Colonic mucosa (tissue), 4 donors: ENCODE results near the gene ITPRIPL2. TPM values are rescaled to one million over a fixed set of nuclear protein-coding genes. Genes with fewer than 3 reads are reported as not detected.
A peak's percentile ranks its signal among the peaks of the same experiment; 100 is the strongest.

Source experiments
- DNase-seq: peaks from one replicate; pipeline ENCODE4 v3.0.0-alpha.2; 2020
- H3K27ac ChIP-seq: fragments of 200-600 bp; one replicate; pipeline ENCODE4 v1.8.0; 2021
- H3K27me3 ChIP-seq: fragments of 200-600 bp; one replicate; pipeline ENCODE4 v1.8.0; 2021
- H3K36me3 ChIP-seq: fragments of 200-600 bp; one replicate; pipeline ENCODE4 v1.8.0; 2021
- H3K4me1 ChIP-seq: fragments of 200-600 bp; one replicate; pipeline ENCODE4 v1.8.0; 2021; ENCODE audit warnings: mild to moderate bottlenecking
- H3K4me3 ChIP-seq: fragments of 200-600 bp; one replicate; pipeline ENCODE4 v1.8.0; 2021
- H3K9ac ChIP-seq, 2 donors: one replicate each; pipeline ENCODE4 v1.7.0; 2013; ENCODE audit warnings: control low read depth in 2 of 2, low read depth in 2 of 2, low read length in 2 of 2
- H3K9me3 ChIP-seq: fragments of 200-600 bp; one replicate; pipeline ENCODE4 v1.8.0; 2021
- intact Hi-C: fragments of 100-400 bp; cut with DNase I; formaldehyde crosslinking; loops from one replicate; pipeline ENCODE4 v1.14.1; 2022
- total RNA-seq, 2 donors: library from RNA; stranded (reverse); fragmentation: NEBNext Ultra II Directional in 1 of 2; extraction: Animal tissue kit (Norgen Biotek cat#: 25700) in 1 of 2; gene quantifications; one replicate each; pipeline ENCODE4 v1.2.1, GENCODE V29; 2021
- TF ChIP-seq, protein P1 (sequence below): fragments of 200-600 bp; IDR thresholded peaks from one replicate; pipeline ENCODE4 v1.8.0; 2022; ENCODE audit warnings: antibody characterized with exemption, mild to moderate bottlenecking
- donor health status: healthy.
- donor health status: DM: no; HTN: no; CAD: no.
- donor health status: DM: no; HTN: no; CAD: no.

ITPRIPL2 gene
- total RNA-seq, 2 donors from 2014 or later: 34.9 to 36.2 TPM

DNA sequence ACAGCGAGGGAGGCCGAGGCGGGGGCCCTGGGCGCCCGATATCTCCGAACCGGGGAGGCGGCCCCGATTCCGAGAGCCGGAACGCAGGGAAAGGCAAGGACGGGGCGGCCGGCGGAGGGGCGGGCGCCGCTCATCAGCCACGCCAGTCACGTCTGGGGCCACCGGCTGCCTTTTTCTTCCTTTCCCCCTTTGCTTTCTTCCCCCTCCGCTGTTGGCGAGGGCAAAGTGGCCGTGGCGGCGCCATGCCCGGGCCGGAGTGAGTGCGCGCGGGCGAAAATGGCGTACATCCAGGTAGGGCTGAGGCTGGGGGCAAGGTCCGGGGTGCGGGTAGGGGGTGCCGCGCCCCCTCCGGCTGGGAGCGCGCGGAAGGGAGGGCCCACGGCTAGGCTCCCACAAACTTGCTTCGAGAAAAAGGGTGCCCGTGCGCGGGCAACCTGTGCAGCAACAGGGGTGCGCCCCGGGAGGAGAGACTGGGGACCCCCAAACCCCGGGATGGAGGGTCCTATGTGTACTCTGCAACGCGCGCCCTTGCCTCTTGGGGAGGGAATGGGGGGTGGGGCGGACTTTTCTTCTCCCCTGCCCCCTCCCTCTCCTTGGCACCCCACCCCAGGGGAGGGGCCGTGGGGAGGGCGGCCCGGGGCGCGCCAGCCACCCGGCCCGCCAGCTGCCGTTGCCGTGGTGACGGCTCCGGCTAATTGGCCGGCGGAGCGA, 54.8 kb downstream of the ITPRIPL2 start:
- Histone ChIP-seq H3K9ac (peak overlapping the region; percentile 56 to 68), H3K9me3 (no peaks in the 10 kb centered on the region)
- intact Hi-C loops: no loop called here

DNA sequence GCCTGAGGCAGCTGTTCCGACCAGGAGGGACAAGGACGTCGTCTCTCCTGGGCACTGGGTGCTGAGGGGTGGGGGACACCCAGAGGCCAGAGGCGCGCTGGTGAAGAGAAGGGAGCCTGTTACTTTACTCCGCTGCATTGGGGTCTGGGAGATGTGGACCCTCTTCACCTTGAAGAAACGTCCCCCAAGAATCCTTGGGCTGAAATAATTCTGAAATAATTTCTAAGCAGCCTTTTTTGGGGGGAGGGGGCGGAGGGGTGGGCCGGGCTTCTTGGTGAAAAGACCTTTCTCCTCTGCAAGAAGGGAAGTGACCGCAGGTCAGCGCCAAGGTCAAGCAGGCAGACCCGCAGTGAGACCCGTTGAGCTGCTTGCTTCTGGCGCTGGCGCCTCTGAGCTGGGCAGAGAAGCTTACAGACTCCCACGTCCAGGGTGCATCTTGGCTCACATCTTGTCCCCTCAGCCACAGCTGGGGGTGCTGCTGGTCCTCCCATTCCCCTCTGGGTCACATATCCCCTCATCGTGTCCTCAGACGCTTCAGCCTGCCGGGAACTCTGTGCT, 55.4 kb downstream of the ITPRIPL2 start:
- intact Hi-C loops: no loop called here
- Histone ChIP-seq H3K27ac (no peak overlapping the region), H3K36me3 (no peaks in the 10 kb centered on the region)

More for the DNA sequence above, 54.8 kb downstream of the ITPRIPL2 start:
- Histone ChIP-seq H3K4me1 (no peaks in the 10 kb centered on the region), H3K27ac (no peak overlapping the region), H3K36me3 (no peaks in the 10 kb centered on the region), H3K27me3 (no peaks in the 10 kb centered on the region), H3K4me3 (peak overlapping the region; percentile 62)
- TF ChIP-seq, protein P1, sequence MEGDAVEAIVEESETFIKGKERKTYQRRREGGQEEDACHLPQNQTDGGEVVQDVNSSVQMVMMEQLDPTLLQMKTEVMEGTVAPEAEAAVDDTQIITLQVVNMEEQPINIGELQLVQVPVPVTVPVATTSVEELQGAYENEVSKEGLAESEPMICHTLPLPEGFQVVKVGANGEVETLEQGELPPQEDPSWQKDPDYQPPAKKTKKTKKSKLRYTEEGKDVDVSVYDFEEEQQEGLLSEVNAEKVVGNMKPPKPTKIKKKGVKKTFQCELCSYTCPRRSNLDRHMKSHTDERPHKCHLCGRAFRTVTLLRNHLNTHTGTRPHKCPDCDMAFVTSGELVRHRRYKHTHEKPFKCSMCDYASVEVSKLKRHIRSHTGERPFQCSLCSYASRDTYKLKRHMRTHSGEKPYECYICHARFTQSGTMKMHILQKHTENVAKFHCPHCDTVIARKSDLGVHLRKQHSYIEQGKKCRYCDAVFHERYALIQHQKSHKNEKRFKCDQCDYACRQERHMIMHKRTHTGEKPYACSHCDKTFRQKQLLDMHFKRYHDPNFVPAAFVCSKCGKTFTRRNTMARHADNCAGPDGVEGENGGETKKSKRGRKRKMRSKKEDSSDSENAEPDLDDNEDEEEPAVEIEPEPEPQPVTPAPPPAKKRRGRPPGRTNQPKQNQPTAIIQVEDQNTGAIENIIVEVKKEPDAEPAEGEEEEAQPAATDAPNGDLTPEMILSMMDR: no peak
- peak; percentile 60 for DNase-seq

DNA sequence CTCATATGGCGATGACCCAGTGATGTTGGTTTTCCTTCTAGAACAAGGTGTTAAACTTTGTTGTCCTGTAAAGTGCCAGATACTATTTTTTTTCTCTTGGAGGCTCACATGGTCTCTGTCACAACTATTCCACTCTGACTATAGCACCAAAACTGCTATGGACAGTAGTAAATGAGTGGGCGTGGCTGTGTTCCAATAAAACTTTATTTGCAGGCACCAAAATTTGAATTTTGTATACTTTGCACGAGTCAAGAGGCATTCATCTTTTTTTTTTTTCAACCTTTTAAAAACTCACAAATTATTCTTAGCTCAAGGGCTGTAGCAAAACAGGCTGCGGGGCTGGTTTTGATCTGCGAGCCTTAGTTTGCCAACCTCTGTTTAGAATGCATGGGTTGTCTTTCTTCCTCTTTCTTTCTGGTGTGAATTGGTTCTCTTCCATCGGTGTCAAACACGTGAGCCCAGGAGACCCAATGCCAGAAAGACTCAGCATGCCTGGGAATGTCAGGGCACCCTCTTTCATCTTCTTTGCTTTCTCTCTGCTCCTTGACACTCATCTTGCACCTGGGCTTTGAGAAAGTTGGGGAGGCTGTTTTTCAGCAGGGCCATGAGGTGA, 56.4 kb downstream of the ITPRIPL2 start:
- Histone ChIP-seq H3K27me3 (no peaks in the 10 kb centered on the region), H3K36me3 (no peaks in the 10 kb centered on the region), H3K9me3 (no peaks in the 10 kb centered on the region), H3K27ac (no peak overlapping the region), H3K4me3 (no peak overlapping the region), H3K4me1 (no peaks in the 10 kb centered on the region), H3K9ac (no peak overlapping the region)
- intact Hi-C loops: loop anchor here (5.0 kb wide), 1 partner anchor 207 kb away; no protein-coding TSS in a partner anchor
- no peak for DNase-seq
- TF ChIP-seq, protein P1: no peak

More for the DNA sequence above, 55.4 kb downstream of the ITPRIPL2 start:
- DNase-seq: no peak
- Histone ChIP-seq H3K4me1 (no peaks in the 10 kb centered on the region), H3K9ac (no peak overlapping the region), H3K4me3 (peak overlapping the region; percentile 62), H3K27me3 (no peaks in the 10 kb centered on the region), H3K9me3 (no peaks in the 10 kb centered on the region)
- TF ChIP-seq, protein P1: no peak

Other genes starting within 250 kb of the ITPRIPL2 start
- gene SMG1, start 187.6 kb upstream of the ITPRIPL2 start, total RNA-seq: 10 to 100 TPM; 73.6 to 83.3 TPM
- gene TMC7, start 130.0 kb upstream of the ITPRIPL2 start, total RNA-seq: 10 to 100 TPM; 10.0 to 10.6 TPM
- gene COQ7, start 46.4 kb upstream of the ITPRIPL2 start, total RNA-seq: 10 to 100 TPM; 28.4 to 39.0 TPM
- 1 to 10 TPM; 5.1 to 5.5 TPM for gene SYT17, start 54.3 kb downstream of the ITPRIPL2 start, total RNA-seq
- not detected for gene CLEC19A, start 171.8 kb downstream of the ITPRIPL2 start, total RNA-seq